ENCODE results near the gene RUFY4. TPM values are rescaled to one million over a fixed set of nuclear protein-coding genes. Genes with fewer than 3 reads are reported as not detected.

Gene RUFY4
- total and polyA plus RNA-seq, 2 experiments from 2014 or later = 0.27 TPM; not detected in 1

- H3K27ac Mint-ChIP-seq = no peak overlapping the region
- no peak overlapping the region for H3K4me3 Mint-ChIP-seq
- no peak overlapping the region for H3K4me3 ChIP-seq
- no peaks in the 10 kb centered on the region for H3K9me3 Mint-ChIP-seq
- H3K36me3 ChIP-seq (ENCODE audit: insufficient read depth) = no peaks in the 10 kb centered on the region
- no peak overlapping the region for H3K27ac ChIP-seq (ENCODE audit: low read depth)
- TF ChIP-seq EZH2phosphoT487 (IDR thresholded peaks at IDR 0.05; ENCODE audit: unreplicated experiment) (no peak), REST (IDR thresholded peaks at IDR 0.05; ENCODE audit: unreplicated experiment) (no peak), NANOG (IDR thresholded peaks at IDR 0.05; ENCODE audit: borderline replicate concordance) (no peak), ZNF114 (CRISPR knock-in tag; IDR thresholded peaks at IDR 0.05) (no peak), EZH2 (IDR thresholded peaks at IDR 0.05; ENCODE audit: low read depth, unreplicated experiment) (no peak), ZNF331 (CRISPR knock-in tag; IDR thresholded peaks at IDR 0.05; ENCODE audit: low read depth) (no peak), STAT1 (IDR thresholded peaks at IDR 0.05; ENCODE audit: unreplicated experiment) (no peak)
- TF ChIP-seq, protein P1, sequence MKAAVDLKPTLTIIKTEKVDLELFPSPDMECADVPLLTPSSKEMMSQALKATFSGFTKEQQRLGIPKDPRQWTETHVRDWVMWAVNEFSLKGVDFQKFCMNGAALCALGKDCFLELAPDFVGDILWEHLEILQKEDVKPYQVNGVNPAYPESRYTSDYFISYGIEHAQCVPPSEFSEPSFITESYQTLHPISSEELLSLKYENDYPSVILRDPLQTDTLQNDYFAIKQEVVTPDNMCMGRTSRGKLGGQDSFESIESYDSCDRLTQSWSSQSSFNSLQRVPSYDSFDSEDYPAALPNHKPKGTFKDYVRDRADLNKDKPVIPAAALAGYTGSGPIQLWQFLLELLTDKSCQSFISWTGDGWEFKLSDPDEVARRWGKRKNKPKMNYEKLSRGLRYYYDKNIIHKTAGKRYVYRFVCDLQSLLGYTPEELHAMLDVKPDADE (IDR thresholded peaks at IDR 0.05) = no peak
- TF ChIP-seq, protein P2, sequence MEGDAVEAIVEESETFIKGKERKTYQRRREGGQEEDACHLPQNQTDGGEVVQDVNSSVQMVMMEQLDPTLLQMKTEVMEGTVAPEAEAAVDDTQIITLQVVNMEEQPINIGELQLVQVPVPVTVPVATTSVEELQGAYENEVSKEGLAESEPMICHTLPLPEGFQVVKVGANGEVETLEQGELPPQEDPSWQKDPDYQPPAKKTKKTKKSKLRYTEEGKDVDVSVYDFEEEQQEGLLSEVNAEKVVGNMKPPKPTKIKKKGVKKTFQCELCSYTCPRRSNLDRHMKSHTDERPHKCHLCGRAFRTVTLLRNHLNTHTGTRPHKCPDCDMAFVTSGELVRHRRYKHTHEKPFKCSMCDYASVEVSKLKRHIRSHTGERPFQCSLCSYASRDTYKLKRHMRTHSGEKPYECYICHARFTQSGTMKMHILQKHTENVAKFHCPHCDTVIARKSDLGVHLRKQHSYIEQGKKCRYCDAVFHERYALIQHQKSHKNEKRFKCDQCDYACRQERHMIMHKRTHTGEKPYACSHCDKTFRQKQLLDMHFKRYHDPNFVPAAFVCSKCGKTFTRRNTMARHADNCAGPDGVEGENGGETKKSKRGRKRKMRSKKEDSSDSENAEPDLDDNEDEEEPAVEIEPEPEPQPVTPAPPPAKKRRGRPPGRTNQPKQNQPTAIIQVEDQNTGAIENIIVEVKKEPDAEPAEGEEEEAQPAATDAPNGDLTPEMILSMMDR (conservative IDR thresholded peaks at IDR 0.05; ENCODE audit: low read depth in 2 of 2) = peak; percentile 25 to 46; a peak in 3 of 4 replicates
- peaks cover 3% of the 10 kb centered on the region; the same call in 1 of the 2 replicates for H3K4me1 ChIP-seq (ENCODE audit: insufficient read depth)
- ATAC-seq (no peak), DNase-seq (ENCODE audit: low spot score) (peak; percentile 33)
- peaks cover 27% of the 10 kb centered on the region for H3K27me3 ChIP-seq (ENCODE audit: insufficient read depth)
- no peaks in the 10 kb centered on the region for H3F3A ChIP-seq (replicated peaks; ENCODE audit: low read depth)
- no peak overlapping the region for H3K4me2 ChIP-seq
- no peaks in the 10 kb centered on the region for H4K20me1 ChIP-seq (replicated peaks; ENCODE audit: insufficient read depth)
- H2AFZ ChIP-seq = no peak overlapping the region
- H3K79me2 ChIP-seq (replicated peaks; ENCODE audit: insufficient read depth) = no peaks in the 10 kb centered on the region
- 0 out of 2 replicates have a peak, but pooled peaks cover 6% of the 10 kb centered on the region for H3K9me2 ChIP-seq (ENCODE audit: insufficient read depth)
- peaks cover 25% of the 10 kb centered on the region; the same call in 2 of the 3 replicates for H3K4me1 Mint-ChIP-seq
- H3K36me3 Mint-ChIP-seq (ENCODE audit: low read depth) = no peaks in the 10 kb centered on the region
- peaks cover 22% of the 10 kb centered on the region for H3K27me3 Mint-ChIP-seq (ENCODE audit: insufficient read depth, low read depth, poor library complexity)
Observed at GRCh38 chr2:218036371-218036770, 32.7 kb upstream of the RUFY4 start.

All from GM23338 (cell line).